K562 (cell line): ENCODE measurements around the gene POFUT2. TPM values are rescaled to one million over a fixed set of nuclear protein-coding genes. Genes with fewer than 3 reads are reported as not detected.
A peak's percentile ranks its signal among the peaks of the same experiment; 100 is the strongest.

Source experiments
- ARNT ChIP-seq, 2 experiments: fragments of 450-650 bp; IDR thresholded peaks; 2 replicates each; pipeline ENCODE4 v1.6.1; 2016; ENCODE audit warnings: mild to moderate bottlenecking in 1 of 2
- CBX8 ChIP-seq: fragments of 200-600 bp; sonication (generic); IDR thresholded peaks from 2 replicates; pipeline ENCODE4 v1.6.1; 2012; ENCODE audit warnings: borderline replicate concordance, mixed run types, low read depth, mild to moderate bottlenecking, moderate library complexity, mixed read lengths, low read length, control low read depth, inconsistent platforms; ENCODE audit not compliant: poor library complexity, severe bottlenecking; ENCODE audit errors: extremely low read depth
- CUX1 ChIP-seq: fragments of 200-800 bp; sonication (Bioruptor generic); IDR thresholded peaks from 2 replicates; pipeline ENCODE4 v1.6.1; 2016; ENCODE audit warnings: missing genetic modification characterization, missing compliant biosample characterization
- ELF4 ChIP-seq: fragments of 450-650 bp; formaldehyde crosslinking; IDR thresholded peaks from 2 replicates; pipeline ENCODE4 v1.4.0; 2022; ENCODE audit warnings: missing genetic modification characterization
- ELK1 ChIP-seq: sonication (generic); formaldehyde crosslinking; IDR thresholded peaks from 2 replicates; pipeline ENCODE4 v1.8.1; 2022; ENCODE audit warnings: missing genetic modification reagents
- ERF ChIP-seq: fragments of 450-650 bp; formaldehyde crosslinking; IDR thresholded peaks from 2 replicates; pipeline ENCODE4 v1.4.0; 2020; ENCODE audit warnings: mild to moderate bottlenecking, mixed read lengths
- ESRRB ChIP-seq: fragments of 250-450 bp; sonication (Bioruptor Pico); IDR thresholded peaks from 2 replicates; pipeline ENCODE4 v1.5.0; 2020; ENCODE audit warnings: mild to moderate bottlenecking, moderate library complexity, borderline replicate concordance
- LCOR ChIP-seq: sonication (generic); formaldehyde crosslinking; IDR thresholded peaks from 2 replicates; pipeline ENCODE4 v1.8.0; 2022; ENCODE audit warnings: mild to moderate bottlenecking, missing genetic modification reagents
- MAX ChIP-seq: sonication (generic); formaldehyde crosslinking; IDR thresholded peaks from 2 replicates; pipeline ENCODE4 v1.9.0; 2022; ENCODE audit warnings: mild to moderate bottlenecking, missing genetic modification reagents
- MEF2A ChIP-seq: IDR thresholded peaks from 2 replicates; pipeline ENCODE4 v1.6.1; 2011; ENCODE audit warnings: low read depth, mild to moderate bottlenecking, low read length, moderate library complexity; ENCODE audit not compliant: control insufficient read depth
- PHF20 ChIP-seq: fragments of 450-650 bp; IDR thresholded peaks from 2 replicates; pipeline ENCODE4 v1.6.1; 2018; ENCODE audit not compliant: partially characterized antibody
- SREBF1 ChIP-seq: fragments of 150-350 bp; IDR thresholded peaks from 2 replicates; pipeline ENCODE4 v1.6.1; 2014; ENCODE audit warnings: antibody characterized with exemption, low read depth, low read length, borderline replicate concordance
- SRSF3 ChIP-seq: fragments of 200-400 bp; formaldehyde crosslinking; IDR thresholded peaks from 2 replicates; pipeline ENCODE4 v1.6.1; 2016; ENCODE audit warnings: mild to moderate bottlenecking, low read length, moderate library complexity; ENCODE audit not compliant: insufficient read depth
- ZBTB33 ChIP-seq: sonication (generic); formaldehyde crosslinking; IDR thresholded peaks from 2 replicates; pipeline ENCODE4 v1.8.1; 2023; ENCODE audit warnings: mild to moderate bottlenecking, missing genetic modification reagents
- ZNF408 ChIP-seq: fragments of 250-450 bp; sonication (Bioruptor Pico); IDR thresholded peaks from 2 replicates; pipeline ENCODE4 v1.4.0; 2020; ENCODE audit warnings: low read depth, mild to moderate bottlenecking, moderate library complexity
- ZNF655 ChIP-seq: fragments of 250-450 bp; sonication (Bioruptor Pico); IDR thresholded peaks from 2 replicates; pipeline ENCODE4 v1.5.0; 2021
- polyA plus RNA-seq, 8 experiments: library from polyadenylated mRNA; depleted of rRNA in 4 of 8; stranded (reverse) in 5 of 8; unstranded in 3 of 8; fragments of >200 nt; fragmentation: Nextera tagmentation in 2 of 8; fragmentation: Illumina TruSeq in 1 of 8; extraction: Ambion mirVana in 2 of 8; extraction: Trizol in 1 of 8; gene quantifications; 2 replicates each; pipeline versions ENCODE4 v1.2.1 to v1.2.3, GENCODE V29; 2011 to 2014; ENCODE audit warnings: inconsistent platforms in 1 of 8, missing spikeins in 1 of 8
- total RNA-seq, 7 experiments: library from RNA; depleted of rRNA in 6 of 7; stranded (reverse); fragments of >200 nt in 6 of 7; fragmentation: Illumina TruSeq in 2 of 7; extraction: Trizol in 2 of 7; gene quantifications; 2 replicates each; pipeline versions ENCODE4 v1.2.1 to v1.2.3, GENCODE V29; 2011 to 2021; ENCODE audit warnings: low replicate concordance in 1 of 7

Gene POFUT2
- total and polyA plus RNA-seq, 9 of the 15 experiments (the other 6 are each of a cell fraction or from before 2014, with no cell fraction given): 1.1 to 24.2 (median 11.0) TPM

DNA sequence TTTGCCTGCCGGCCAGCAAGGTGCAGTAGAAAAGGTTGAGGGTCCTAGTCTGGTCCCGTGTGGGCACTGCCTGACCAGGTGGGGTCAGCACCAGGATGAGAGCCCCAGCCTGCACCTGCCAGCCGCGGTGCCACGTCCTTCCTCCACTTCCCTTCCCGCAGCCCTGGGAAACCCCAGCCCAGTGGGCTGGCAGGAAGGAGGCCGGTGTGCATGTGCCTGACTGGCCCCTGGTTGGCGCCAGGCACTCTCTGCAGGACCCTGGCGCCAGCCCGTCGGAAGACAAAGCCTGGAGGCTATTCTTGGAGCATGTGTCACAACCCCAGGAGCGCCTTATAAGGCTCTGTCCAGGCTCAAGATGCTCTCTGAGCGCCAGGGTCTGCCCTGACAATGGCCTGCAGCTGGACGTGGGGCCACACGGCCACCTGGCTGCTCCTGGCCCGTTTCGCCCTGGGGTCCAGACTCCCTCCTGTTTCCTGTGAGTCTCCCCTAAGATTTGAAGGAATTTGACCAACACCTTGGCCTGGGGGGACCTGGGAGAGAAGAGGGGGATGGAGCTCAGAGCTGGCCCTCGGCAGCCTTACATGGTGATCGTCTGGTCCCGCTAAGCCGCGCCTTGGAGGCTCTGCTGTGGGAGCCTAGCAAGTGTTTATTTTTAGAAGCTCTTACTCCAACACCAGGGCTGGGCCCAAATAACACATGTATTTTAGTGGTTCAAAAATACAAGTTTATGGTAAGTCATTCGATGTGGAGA, 31.9 kb upstream of the POFUT2 start (continued):
- no peak for TF ChIP-seq ZNF655 (CRISPR knock-in tag)
- 0 out of 2 replicates have a peak, but pooled peaks have one; percentile 1 for TF ChIP-seq MAX (CRISPR knock-in tag)
- TF ChIP-seq SRSF3: no peak
- TF ChIP-seq PHF20: no peak
- TF ChIP-seq CBX8: no peak
- peak; percentile 54; the same call in 1 of the 2 replicates for TF ChIP-seq MEF2A
- no peak for TF ChIP-seq SREBF1
- no peak for TF ChIP-seq ERF (CRISPR knock-in tag)
- TF ChIP-seq ZNF408 (CRISPR knock-in tag): no peak
- no peak for TF ChIP-seq ELF4
- TF ChIP-seq ARNT (IDR thresholded peaks at IDR 0.05): no peak
- TF ChIP-seq ELK1: no peak
- no peak for TF ChIP-seq ESRRB (CRISPR knock-in tag)
- TF ChIP-seq CUX1 (CRISPR knock-in tag): no peak
- TF ChIP-seq ZBTB33 (CRISPR knock-in tag): peak; percentile 88
- no peak for TF ChIP-seq LCOR
